Neuron (in vitro differentiated cells): ENCODE data around the gene FKBP1A.

ENCODE experiments used
- H2AFZ ChIP-seq: one replicate; pipeline ENCODE4 v1.6.1; 2013; ENCODE audit warnings: low read depth, mild to moderate bottlenecking, inconsistent platforms, low read length, moderate library complexity
- H3K27me3 ChIP-seq: one replicate; pipeline ENCODE4 v1.6.1; 2013; ENCODE audit warnings: low read length; ENCODE audit not compliant: insufficient read depth
- H3K36me3 ChIP-seq: one replicate; pipeline ENCODE4 v1.6.1; 2013; ENCODE audit warnings: low read length; ENCODE audit not compliant: insufficient read depth
- H3K4me1 ChIP-seq: one replicate; pipeline ENCODE4 v1.6.1; 2013; ENCODE audit warnings: low read length; ENCODE audit not compliant: insufficient read depth
- H3K4me3 ChIP-seq: 2 replicates; pipeline ENCODE4 v1.5.1; 2013; ENCODE audit warnings: mild to moderate bottlenecking, low read length, moderate library complexity
- H3K9me3 ChIP-seq: one replicate; pipeline ENCODE4 v1.6.1; 2013; ENCODE audit warnings: low read length

Gene FKBP1A

DNA sequence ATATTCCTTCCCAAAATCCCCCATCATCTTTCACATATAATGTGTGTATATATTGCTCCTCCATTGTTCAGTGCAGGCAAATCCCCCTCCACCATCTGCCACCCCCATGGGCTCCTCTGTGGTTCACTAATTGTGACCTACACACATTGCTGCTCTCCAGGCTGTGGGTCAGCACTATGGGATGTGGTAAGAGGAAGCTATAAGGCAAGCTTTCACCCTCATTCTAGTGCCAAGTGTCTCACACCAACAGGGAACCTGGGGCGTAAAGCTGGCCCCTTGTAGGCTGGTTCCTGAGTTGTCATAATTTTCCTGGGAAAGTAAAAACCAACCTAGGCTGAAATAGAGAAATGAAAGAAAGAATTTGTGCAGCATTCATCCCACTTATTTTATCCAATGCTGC is 16.8 kb downstream of the FKBP1A start:
- Histone ChIP-seq H3K36me3 (peaks cover 32% of the 10 kb centered on the region), H3K4me1 (peaks cover 2% of the 10 kb centered on the region), H2AFZ (no peak overlapping the region), H3K9me3 (no peaks in the 10 kb centered on the region), H3K27me3 (no peaks in the 10 kb centered on the region), H3K4me3 (no peak overlapping the region)

DNA sequence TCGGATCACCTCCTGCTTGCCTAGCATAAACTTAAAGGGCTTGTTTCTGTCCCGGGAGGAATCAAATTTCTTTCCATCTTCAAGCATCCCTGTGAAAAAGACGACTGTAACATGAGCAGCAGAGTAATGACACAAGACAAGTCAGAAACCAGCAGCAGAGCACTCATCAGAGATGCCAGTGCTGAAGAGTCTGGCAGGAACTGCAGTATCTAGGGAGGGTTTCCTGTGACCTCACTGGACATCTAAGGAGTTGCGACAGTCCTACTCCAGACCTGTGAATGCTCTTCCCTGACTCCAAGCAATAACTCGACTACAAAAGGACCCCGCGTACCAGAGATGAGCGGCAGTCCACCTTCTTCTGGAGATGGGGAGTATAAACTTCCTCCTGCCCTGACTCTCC is 17.3 kb downstream of the FKBP1A start:
- peaks cover 36% of the 10 kb centered on the region for H3K36me3 ChIP-seq
- H3K4me1 ChIP-seq: peaks cover 2% of the 10 kb centered on the region
- H3K27me3 ChIP-seq: no peaks in the 10 kb centered on the region
- no peak overlapping the region for H3K4me3 ChIP-seq
- H3K9me3 ChIP-seq: no peaks in the 10 kb centered on the region
- no peak overlapping the region for H2AFZ ChIP-seq

DNA sequence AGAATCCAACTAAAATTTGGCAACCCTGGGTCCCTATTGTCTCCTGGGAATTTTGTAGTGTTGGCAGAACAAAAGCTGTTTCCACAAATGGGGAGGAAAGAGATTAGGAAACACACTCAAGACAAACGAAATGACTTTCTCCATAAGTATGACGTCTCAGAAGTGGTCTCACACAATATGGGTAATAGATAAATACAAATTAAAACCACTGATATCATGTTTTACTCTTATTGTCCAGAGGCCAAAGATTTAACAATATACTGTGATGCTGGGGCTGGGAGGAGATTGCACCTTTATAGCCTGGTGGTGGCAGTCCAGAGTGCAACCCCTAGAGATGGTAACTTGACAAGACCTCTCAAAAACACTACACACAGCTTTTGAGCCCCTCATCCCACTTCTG is 18.6 kb downstream of the FKBP1A start:
- Histone ChIP-seq H3K4me3 (no peak overlapping the region), H2AFZ (no peak overlapping the region), H3K27me3 (no peaks in the 10 kb centered on the region), H3K36me3 (peaks cover 43% of the 10 kb centered on the region), H3K4me1 (peaks cover 2% of the 10 kb centered on the region), H3K9me3 (no peaks in the 10 kb centered on the region)

GRCh38 chr20:1373614-1374013 is 19.2 kb downstream of the FKBP1A start:
- no peaks in the 10 kb centered on the region for H3K27me3 ChIP-seq
- no peak overlapping the region for H2AFZ ChIP-seq
- peaks cover 47% of the 10 kb centered on the region for H3K36me3 ChIP-seq
- peaks cover 2% of the 10 kb centered on the region for H3K4me1 ChIP-seq
- no peaks in the 10 kb centered on the region for H3K9me3 ChIP-seq
- H3K4me3 ChIP-seq: no peak overlapping the region

DNA sequence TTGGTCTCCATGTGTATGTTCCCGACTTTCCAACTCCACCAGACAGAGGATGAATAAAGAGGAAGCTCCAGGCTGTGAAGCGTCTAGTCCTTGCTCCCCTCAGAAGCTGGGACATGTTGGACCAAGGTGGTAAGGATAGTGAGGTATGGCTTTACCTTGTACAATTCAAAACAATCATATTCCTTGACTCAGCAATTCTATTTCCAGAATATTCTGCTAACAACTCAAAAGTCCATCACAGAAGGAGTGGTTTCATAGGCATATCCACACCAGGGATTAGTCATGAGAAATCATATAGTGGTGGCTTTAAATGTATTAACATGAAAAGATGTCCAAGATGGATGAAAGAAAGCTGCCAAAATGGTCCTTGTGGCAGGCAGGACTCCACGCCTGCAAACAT is 19.8 kb downstream of the FKBP1A start:
- Histone ChIP-seq H3K9me3 (no peaks in the 10 kb centered on the region), H3K27me3 (no peaks in the 10 kb centered on the region), H2AFZ (no peak overlapping the region), H3K4me3 (no peak overlapping the region), H3K36me3 (peaks cover 53% of the 10 kb centered on the region), H3K4me1 (peaks cover 2% of the 10 kb centered on the region)

DNA sequence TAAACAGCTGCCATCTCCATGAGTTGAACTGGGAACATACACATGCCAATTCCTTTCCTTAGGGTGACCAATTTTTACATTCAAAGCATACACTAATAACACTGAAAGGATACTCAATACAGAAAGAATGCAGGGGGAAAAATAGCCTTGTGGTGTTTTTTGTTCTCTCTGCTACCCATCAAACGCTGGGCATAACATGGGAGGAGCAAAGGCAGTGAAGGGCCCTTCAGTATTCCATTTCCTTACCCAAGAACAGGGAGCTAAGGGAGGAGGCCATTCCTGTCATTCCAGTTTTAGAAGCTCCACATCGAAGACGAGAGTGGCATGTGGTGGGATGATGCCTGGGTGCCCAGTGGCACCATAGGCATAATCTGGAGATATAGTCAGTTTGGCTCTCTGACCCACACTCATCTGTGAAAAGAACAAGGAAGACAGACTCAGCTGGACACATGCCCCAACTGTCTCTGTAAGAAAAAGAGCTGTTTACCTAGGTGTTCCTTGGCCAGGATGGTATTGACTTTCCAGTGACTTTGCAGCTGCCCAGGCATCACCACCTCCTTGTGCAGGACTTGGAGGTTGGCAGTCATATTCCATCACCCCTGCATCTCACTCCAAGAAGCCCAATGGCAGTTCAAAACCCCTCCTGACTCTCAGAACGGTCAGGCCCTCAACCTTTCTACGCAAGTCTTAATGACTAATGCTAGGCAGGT is 20.9 kb downstream of the FKBP1A start:
- Histone ChIP-seq H3K36me3 (peaks cover 60% of the 10 kb centered on the region), H3K9me3 (no peaks in the 10 kb centered on the region), H3K4me1 (peaks cover 2% of the 10 kb centered on the region), H2AFZ (no peak overlapping the region), H3K4me3 (no peak overlapping the region), H3K27me3 (no peaks in the 10 kb centered on the region)

- Histone ChIP-seq H3K27me3 (no peaks in the 10 kb centered on the region), H3K4me1 (no peaks in the 10 kb centered on the region), H3K9me3 (no peaks in the 10 kb centered on the region), H2AFZ (no peak overlapping the region), H3K4me3 (no peak overlapping the region), H3K36me3 (peaks cover 60% of the 10 kb centered on the region)
These were observed 21.6 kb downstream of the FKBP1A start for GRCh38 chr20:1371202-1371782.

- H3K36me3 ChIP-seq: peaks cover 61% of the 10 kb centered on the region
These were observed 22.2 kb downstream of the FKBP1A start for GRCh38 chr20:1370548-1371110.

GRCh38 chr20:1369970-1370369 is 22.9 kb downstream of the FKBP1A start:
- Histone ChIP-seq H3K9me3 (no peaks in the 10 kb centered on the region), H2AFZ (no peak overlapping the region), H3K4me3 (no peak overlapping the region), H3K4me1 (no peaks in the 10 kb centered on the region), H3K27me3 (no peaks in the 10 kb centered on the region), H3K36me3 (peaks cover 64% of the 10 kb centered on the region)

More at GRCh38 chr20:1370548-1371110, 22.2 kb downstream of the FKBP1A start:
- no peaks in the 10 kb centered on the region for H3K9me3 ChIP-seq
- H3K4me3 ChIP-seq: no peak overlapping the region
- H3K4me1 ChIP-seq: no peaks in the 10 kb centered on the region
- no peak overlapping the region for H2AFZ ChIP-seq
- no peaks in the 10 kb centered on the region for H3K27me3 ChIP-seq

- no peaks in the 10 kb centered on the region for H3K4me1 ChIP-seq
- no peak overlapping the region for H2AFZ ChIP-seq
- no peaks in the 10 kb centered on the region for H3K9me3 ChIP-seq
- H3K27me3 ChIP-seq: no peaks in the 10 kb centered on the region
- peaks cover 53% of the 10 kb centered on the region for H3K36me3 ChIP-seq
- no peak overlapping the region for H3K4me3 ChIP-seq
These were observed 24.2 kb downstream of the FKBP1A start for GRCh38 chr20:1368448-1369199.

DNA sequence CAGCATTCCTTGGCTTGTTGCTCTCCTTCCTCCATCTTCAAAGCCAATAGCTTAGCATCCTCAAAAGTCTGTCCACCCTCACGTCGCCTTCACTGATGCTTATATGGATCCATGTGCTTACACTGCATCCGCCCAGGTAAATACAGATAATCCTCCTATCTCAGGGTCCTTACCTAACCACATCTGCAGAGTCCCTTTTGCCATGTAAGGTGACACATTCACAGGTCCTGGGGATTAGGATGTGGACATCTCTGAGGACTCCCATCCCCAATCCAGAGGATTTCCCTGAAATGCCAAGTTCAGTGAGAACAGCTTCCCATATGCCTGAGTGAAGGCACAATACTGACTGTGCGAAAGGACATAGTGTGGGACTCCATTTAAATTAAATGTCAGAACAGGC is 25.4 kb downstream of the FKBP1A start:
- Histone ChIP-seq H3K9me3 (no peaks in the 10 kb centered on the region), H3K4me3 (no peak overlapping the region), H3K36me3 (peaks cover 50% of the 10 kb centered on the region), H2AFZ (no peak overlapping the region), H3K27me3 (no peaks in the 10 kb centered on the region), H3K4me1 (no peaks in the 10 kb centered on the region)

- H2AFZ ChIP-seq: no peak overlapping the region
- H3K36me3 ChIP-seq: peaks cover 48% of the 10 kb centered on the region
- H3K4me3 ChIP-seq: no peak overlapping the region
- no peaks in the 10 kb centered on the region for H3K4me1 ChIP-seq
- peaks cover 3% of the 10 kb centered on the region for H3K9me3 ChIP-seq
- H3K27me3 ChIP-seq: no peaks in the 10 kb centered on the region
These were observed 28.7 kb downstream of the FKBP1A start for GRCh38 chr20:1364106-1364505.

DNA sequence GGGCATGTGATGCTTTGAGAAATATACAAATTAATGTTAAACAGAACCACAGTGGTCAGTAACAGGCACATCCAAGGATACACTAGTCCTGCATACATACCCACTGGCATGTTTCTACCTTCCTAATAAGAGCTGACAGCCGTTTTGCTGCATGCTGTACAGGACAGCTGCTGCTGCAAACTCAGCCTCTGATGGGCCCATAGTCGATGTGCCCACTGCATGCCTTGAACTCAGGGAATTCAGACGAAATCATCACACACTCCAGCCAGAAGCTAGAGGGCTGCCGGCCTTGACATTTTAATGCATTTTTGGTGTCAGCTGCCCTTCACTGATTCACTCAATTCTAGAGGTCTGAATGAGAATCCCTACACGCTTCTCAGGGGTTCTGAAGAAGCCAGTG is 29.3 kb downstream of the FKBP1A start:
- Histone ChIP-seq H3K36me3 (peaks cover 43% of the 10 kb centered on the region), H3K4me3 (no peak overlapping the region), H3K9me3 (peaks cover 3% of the 10 kb centered on the region), H3K27me3 (no peaks in the 10 kb centered on the region), H2AFZ (no peak overlapping the region), H3K4me1 (no peaks in the 10 kb centered on the region)
